GM12878 (cell line): ENCODE data around the gene ARMC10. TPM values are rescaled to one million over a fixed set of nuclear protein-coding genes. Genes with fewer than 3 reads are reported as not detected.

Experiments
- ATAC-seq: fragments of 200-7000 bp; cut with Tn5 transposase; 3 replicates; pipeline ENCODE4 v1.9.1; 2020; ENCODE audit warnings: mild to moderate bottlenecking, moderate library complexity
- BruUV-seq: library from RNA; stranded (reverse); fragments of 400-500 nt; replicated peaks from 2 replicates; lab custom pipeline; 2021; lab: Mats Ljungman, UMichigan
- CTCF ChIA-PET: fragments of 300-600 bp; sonication (Branson Sonifier 250); formaldehyde crosslinking; extraction: SDS; loops from one replicate; lab custom pipeline; 2021; ENCODE audit warnings: inconsistent platforms; lab: Yijun Ruan, JAX
- POLR2A ChIA-PET: fragments of 350-600 bp; formaldehyde crosslinking; extraction: SDS; loops from one replicate; lab custom pipeline; 2021; ENCODE audit warnings: inconsistent platforms; lab: Charles Lee
- RAD21 ChIA-PET: fragments of 300-600 bp; sonication (Branson Sonifier 250); formaldehyde crosslinking; loops from one replicate; lab custom pipeline; 2023; ENCODE audit warnings: antibody characterized with exemption; ENCODE audit not compliant: unreplicated experiment; lab: Charles Lee
- SMC1A ChIA-PET: fragments of 300-600 bp; sonication (Branson Sonifier 250); formaldehyde crosslinking; loops from one replicate; lab custom pipeline; 2023; ENCODE audit not compliant: unreplicated experiment, uncharacterized antibody; lab: Charles Lee
- DNase-seq: peaks from one replicate; pipeline ENCODE4 v3.0.0-alpha.2; 2011; ENCODE audit warnings: low read depth, low spot score
- FAIRE-seq: peaks from 3 replicates; lab custom pipeline; 2011; peaks lifted over from hg19 to GRCh38; lab: Jason Lieb, UNC
- H2AFZ ChIP-seq: 2 replicates; pipeline ENCODE4 v1.6.0; 2011; ENCODE audit warnings: low read depth, low read length, control low read depth; ENCODE audit not compliant: control insufficient read depth
- H3K27ac ChIP-seq: 2 replicates; pipeline ENCODE4 v1.5.1; 2011; ENCODE audit warnings: control low read depth; ENCODE audit not compliant: control insufficient read depth, insufficient read depth
- H3K27me3 ChIP-seq, 2 experiments: replicated peaks in 1 of 2; 2 replicates each; pipeline versions ENCODE4 v1.6.0 to v1.6.1; 2011; ENCODE audit warnings: low read length in 1 of 2; ENCODE audit not compliant: control insufficient read depth in 2 of 2, insufficient read depth in 2 of 2
- H3K36me3 ChIP-seq, 2 experiments: 2 replicates each; pipeline ENCODE4 v1.5.1; 2011; ENCODE audit warnings: low read length in 1 of 2; ENCODE audit not compliant: control insufficient read depth in 2 of 2, insufficient read depth in 2 of 2
- H3K4me1 ChIP-seq: 2 replicates; pipeline ENCODE4 v1.6.1; 2011; ENCODE audit warnings: mild to moderate bottlenecking, low read length, moderate library complexity, mixed read lengths; ENCODE audit not compliant: control insufficient read depth, insufficient read depth
- H3K4me2 ChIP-seq: 2 replicates; pipeline ENCODE4 v1.6.0; 2011; ENCODE audit warnings: control low read depth; ENCODE audit not compliant: control insufficient read depth, insufficient read depth
- H3K4me3 ChIP-seq: fragments of 200-600 bp; sonication (generic); 2 replicates; pipeline ENCODE4 v1.5.1; 2016
- H3K79me2 ChIP-seq: 2 replicates; pipeline ENCODE4 v1.6.0; 2011; ENCODE audit warnings: low read length; ENCODE audit not compliant: control insufficient read depth, insufficient read depth
- H3K9ac ChIP-seq: 2 replicates; pipeline ENCODE4 v1.8.0; 2011; ENCODE audit warnings: low read length, control low read depth, mixed read lengths; ENCODE audit not compliant: control insufficient read depth, insufficient read depth
- H3K9me3 ChIP-seq: replicated peaks from 3 replicates; pipeline ENCODE4 v1.5.1; 2011; ENCODE audit warnings: mild to moderate bottlenecking, low read length; ENCODE audit not compliant: control insufficient read depth, insufficient read depth
- H4K20me1 ChIP-seq: 2 replicates; pipeline ENCODE4 v1.6.0; 2011; ENCODE audit not compliant: control insufficient read depth, insufficient read depth
- ELK1 ChIP-seq: IDR thresholded peaks from 2 replicates; pipeline ENCODE4 v1.6.1; 2012; ENCODE audit warnings: low read depth, low read length, improper control_type of control experiment
- ETV6 ChIP-seq, 2 experiments: fragments of 450-650 bp in 1 of 2; IDR thresholded peaks in 1 of 2; conservative IDR thresholded peaks in 1 of 2; 2 replicates each; pipeline ENCODE4 v1.6.1; 2014; ENCODE audit warnings: antibody characterized with exemption in 1 of 2, borderline replicate concordance in 1 of 2, low read depth in 1 of 2, mild to moderate bottlenecking in 1 of 2, moderate library complexity in 1 of 2
- HDAC6 ChIP-seq: fragments of 200-600 bp; sonication (generic); IDR thresholded peaks from one replicate; pipeline ENCODE4 v1.8.0; 2017; ENCODE audit warnings: antibody characterized with exemption; ENCODE audit not compliant: unreplicated experiment
- KDM1A ChIP-seq: fragments of 200-600 bp; sonication (generic); IDR thresholded peaks from 2 replicates; pipeline ENCODE4 v1.6.1; 2016; ENCODE audit warnings: borderline replicate concordance
- MYC ChIP-seq: IDR thresholded peaks from 2 replicates; pipeline ENCODE4 v1.6.1; 2011; ENCODE audit warnings: mild to moderate bottlenecking, low read length, moderate library complexity, inconsistent platforms; ENCODE audit not compliant: insufficient read depth, insufficient replicate concordance, insufficient read length, severe bottlenecking
- NFYA ChIP-seq: IDR thresholded peaks from 2 replicates; pipeline ENCODE4 v1.6.1; 2011; ENCODE audit warnings: low read depth, mild to moderate bottlenecking, low read length, improper control_type of control experiment, borderline replicate concordance
- NRF1 ChIP-seq: conservative IDR thresholded peaks from 2 replicates; pipeline ENCODE4 v1.6.1; 2011; ENCODE audit warnings: mild to moderate bottlenecking, low read depth, low read length, improper control_type of control experiment
- POLR2A ChIP-seq: IDR thresholded peaks from 2 replicates; pipeline ENCODE4 v1.6.1; 2011; ENCODE audit warnings: low read depth, mild to moderate bottlenecking, low read length
- SMAD5 ChIP-seq: IDR thresholded peaks from 2 replicates; pipeline ENCODE4 v1.6.1; 2016; ENCODE audit warnings: antibody characterized with exemption, low read depth
- TCF12 ChIP-seq: IDR thresholded peaks from 2 replicates; pipeline ENCODE4 v1.6.1; 2011; ENCODE audit warnings: low read depth, mild to moderate bottlenecking, low read length
- WGBS: methylation state at CpG from one replicate; pipeline ENCODE4 v1.1.6; 2016; ENCODE audit warnings: low lambda C conversion rate; ENCODE audit not compliant: insufficient replicate concordance, insufficient coverage; ENCODE audit errors: missing lambda C conversion rate; 5-methylcytosine and 5-hydroxymethylcytosine counted together
- in situ Hi-C: fragments of 300-500 bp; cut with MboI; formaldehyde crosslinking; loops from 9 replicates; pipeline ENCODE4 v1.14.3; 2018; ENCODE audit warnings: mixed read lengths
- intact Hi-C: fragments of 100-400 bp; cut with micrococcal nuclease; formaldehyde crosslinking; loops from one replicate; pipeline ENCODE4 v1.14.2; 2022; ENCODE audit not compliant: unreplicated experiment
- polyA plus RNA-seq, 11 experiments: library from polyadenylated mRNA; depleted of rRNA in 4 of 11; unstranded in 6 of 11; stranded (reverse) in 5 of 11; fragments of >200 nt; fragmentation: Nextera tagmentation in 4 of 11; fragmentation: Illumina TruSeq in 1 of 11; extraction: Ambion mirVana in 4 of 11; extraction: Trizol in 1 of 11; gene quantifications; 1 replicate in 1 of 11; 2 replicates in 10 of 11; pipeline versions ENCODE4 v1.2.1 to v1.2.3, GENCODE V29; 2011 to 2016; ENCODE audit warnings: inconsistent platforms in 2 of 11, missing spikeins in 2 of 11, low read depth in 1 of 11
- total RNA-seq, 4 experiments: library from RNA; depleted of rRNA in 3 of 4; stranded (reverse); fragments of >200 nt in 3 of 4; fragmentation: Illumina TruSeq in 1 of 4; extraction: Trizol in 1 of 4; gene quantifications; 2 replicates each; pipeline versions ENCODE4 v1.2.1 to v1.2.3, GENCODE V29; 2013 to 2021

The ARMC10 gene
- total and polyA plus RNA-seq, 10 of the 15 experiments (the other 5 are each of a cell fraction or from before 2014, with no cell fraction given) = 7.0 to 38.2 (median 24.1) TPM

GRCh38 chr7:103113164-103113563 lies 38.2 kb downstream of the ARMC10 start:
- H4K20me1 ChIP-seq = no peaks in the 10 kb centered on the region
- intact Hi-C loops (no loop called here), in situ Hi-C loops (no loop called here)
- H3K4me1 ChIP-seq = no peaks in the 10 kb centered on the region
- H3K9me3 ChIP-seq = no peaks in the 10 kb centered on the region
- no peak overlapping the region for H3K4me2 ChIP-seq
- H2AFZ ChIP-seq = no peak overlapping the region
- BruUV-seq = no TSS peak
- H3K4me3 ChIP-seq = no peak overlapping the region
- ChIA-PET SMC1A (no interaction called here), RAD21 (no interaction called here), POLR2A (no interaction called here)
- ATAC-seq = no peak
- no peaks in the 10 kb centered on the region for H3K79me2 ChIP-seq
- WGBS = 98% methylated on average over 2 of the region's 2 CpGs
- 0 out of 4 replicates have a peak, but pooled peaks cover 0 to 2% of the 10 kb centered on the region in 2 experiments for H3K36me3 ChIP-seq
- H3K27me3 ChIP-seq = no peaks in the 10 kb centered on the region
- no peak overlapping the region for H3K27ac ChIP-seq
- H3K9ac ChIP-seq = no peak overlapping the region
- TF ChIP-seq SMAD5 (no peak), TCF12 (no peak), ETV6 (conservative IDR thresholded peaks at IDR 0.05 in 1 of 2, IDR thresholded peaks at IDR 0.05 in 1 of 2; ENCODE audit: borderline replicate concordance in 1 of 2, low read depth in 1 of 2) (no peak), KDM1A (no peak), NRF1 (no peak), HDAC6 (no peak), MYC (no peak), NFYA (no peak), ELK1 (no peak), POLR2A (no peak)
- TF ChIP-seq, all 136 proteins: peak for 0
- FAIRE-seq = no peak
- DNase-seq = no peak
- CTCF ChIA-PET = no interaction called here
